GM21381 (cell line): ENCODE results near the gene DLG2.

Experiments
- ATAC-seq: cut with Tn5 transposase; IDR thresholded peaks from one replicate; pipeline ENCODE4 v1.9.1; 2021; ENCODE audit warnings: mild to moderate bottlenecking, moderate library complexity; ENCODE audit not compliant: unreplicated experiment

DLG2 gene

GRCh38 chr11:85572056-85572455 is 55.1 kb downstream of the DLG2 start:
- no peak for ATAC-seq

GRCh38 chr11:85569525-85569924 is 57.6 kb downstream of the DLG2 start:
- ATAC-seq = no peak

- no peak for ATAC-seq
Observed at GRCh38 chr11:85558411-85558810, 68.7 kb downstream of the DLG2 start.

GRCh38 chr11:85551881-85552280 is 75.3 kb downstream of the DLG2 start:
- ATAC-seq = no peak

- ATAC-seq = no peak
Observed at GRCh38 chr11:85541683-85542082, 85.5 kb downstream of the DLG2 start.

- ATAC-seq = no peak
Observed at GRCh38 chr11:85540635-85541205, 86.4 kb downstream of the DLG2 start.

GRCh38 chr11:85540181-85540580 is 87.0 kb downstream of the DLG2 start:
- ATAC-seq = no peak

GRCh38 chr11:85539740-85540139 is 87.4 kb downstream of the DLG2 start:
- no peak for ATAC-seq

DNA sequence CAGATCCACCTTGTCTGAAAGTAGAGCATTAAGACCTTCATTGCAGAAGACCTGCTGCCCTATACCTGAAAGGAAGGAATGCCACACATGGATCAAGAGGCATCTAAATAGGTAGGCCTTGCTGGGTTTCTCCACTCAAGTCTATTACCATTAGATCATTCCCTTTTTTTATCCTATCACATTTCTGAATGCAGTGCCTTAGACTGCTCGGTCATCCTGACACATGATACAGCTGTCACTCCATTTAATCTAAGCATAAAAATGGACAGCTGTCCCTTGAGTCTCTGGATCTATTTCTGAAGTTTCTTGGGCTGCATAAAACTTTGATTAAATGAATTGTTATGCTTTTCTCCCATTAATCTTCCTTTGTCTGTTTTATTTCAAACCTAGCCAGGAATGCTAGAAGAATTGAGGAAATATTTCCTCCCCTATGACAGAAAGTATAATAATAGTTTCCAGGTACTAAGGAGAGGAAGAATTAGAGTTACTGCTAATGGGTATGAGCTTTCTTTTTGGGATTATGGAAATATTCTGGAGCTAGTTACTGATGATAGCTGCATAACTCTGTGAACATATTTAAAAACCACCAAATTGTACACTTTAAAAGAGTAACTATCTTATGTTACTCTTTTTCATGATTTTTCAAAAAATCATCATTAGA is 88.0 kb downstream of the DLG2 start:
- ATAC-seq = no peak

GRCh38 chr11:85536438-85536837 is 90.7 kb downstream of the DLG2 start:
- no peak for ATAC-seq

GRCh38 chr11:85534806-85535205 is 92.3 kb downstream of the DLG2 start:
- ATAC-seq = no peak

- ATAC-seq = no peak
Observed at GRCh38 chr11:85531191-85531897, 95.8 kb downstream of the DLG2 start.

- no peak for ATAC-seq
Observed at GRCh38 chr11:85530634-85531033, 96.5 kb downstream of the DLG2 start.

GRCh38 chr11:85526564-85526963 is 100.6 kb downstream of the DLG2 start:
- ATAC-seq = no peak

DNA sequence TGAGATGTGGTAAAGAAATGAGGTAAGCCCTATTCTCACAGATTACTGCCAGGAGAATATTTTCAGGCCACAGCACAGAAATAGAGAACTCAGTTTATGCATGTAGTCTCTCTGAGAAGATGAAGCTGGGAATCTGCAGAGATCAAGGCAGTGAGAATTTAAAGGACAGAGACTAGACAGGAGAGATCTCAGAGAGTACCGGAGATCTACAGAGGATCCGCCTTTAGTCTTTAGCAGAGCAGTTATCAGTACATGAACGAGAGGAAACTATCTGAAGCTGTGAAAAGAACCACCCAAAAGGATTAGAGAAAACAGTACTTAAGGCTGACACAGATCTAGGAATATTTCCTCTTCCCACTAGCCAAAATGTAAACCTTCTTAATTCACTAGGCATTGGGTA is 101.5 kb downstream of the DLG2 start:
- no peak for ATAC-seq

GRCh38 chr11:85517272-85517671 is 109.9 kb downstream of the DLG2 start:
- no peak for ATAC-seq

DNA sequence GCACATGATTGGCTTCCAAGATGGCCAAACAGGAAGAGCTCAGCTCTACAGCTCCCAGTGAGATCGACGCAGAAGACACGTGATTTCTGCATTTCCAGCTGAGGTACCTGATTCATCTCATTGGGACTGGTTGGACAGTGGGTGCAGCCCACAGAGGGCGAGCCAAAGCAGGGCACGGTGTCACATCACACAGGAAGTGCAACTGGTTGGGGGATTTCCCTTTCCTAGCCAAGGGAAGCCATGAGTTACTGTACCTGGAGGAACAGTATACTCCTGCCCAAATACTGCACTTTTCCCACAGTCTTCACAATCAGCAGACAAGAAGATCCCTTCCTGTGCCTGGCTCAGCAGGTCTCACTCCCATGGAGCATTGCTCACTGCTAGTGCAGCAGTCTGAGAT is 131.2 kb downstream of the DLG2 start:
- ATAC-seq = no peak

DNA sequence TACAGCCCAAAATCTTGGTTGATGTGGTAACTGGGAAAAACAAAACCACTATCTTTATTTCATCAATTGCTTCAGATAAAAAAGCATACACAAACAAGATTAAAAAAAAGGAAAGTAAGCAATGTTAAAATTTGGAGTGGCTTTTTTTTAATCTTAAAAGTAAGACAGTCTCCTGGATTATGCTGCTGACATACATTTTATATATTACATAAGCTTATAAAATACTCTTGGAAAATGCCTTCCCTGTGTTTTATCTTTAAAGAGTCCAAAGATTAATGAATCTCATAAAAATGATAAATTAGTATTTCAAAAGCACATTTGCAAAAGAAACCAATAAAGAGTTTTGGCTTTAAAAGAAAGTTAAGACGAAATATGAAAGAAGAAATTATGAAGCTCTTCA is 132.7 kb downstream of the DLG2 start:
- no peak for ATAC-seq

DNA sequence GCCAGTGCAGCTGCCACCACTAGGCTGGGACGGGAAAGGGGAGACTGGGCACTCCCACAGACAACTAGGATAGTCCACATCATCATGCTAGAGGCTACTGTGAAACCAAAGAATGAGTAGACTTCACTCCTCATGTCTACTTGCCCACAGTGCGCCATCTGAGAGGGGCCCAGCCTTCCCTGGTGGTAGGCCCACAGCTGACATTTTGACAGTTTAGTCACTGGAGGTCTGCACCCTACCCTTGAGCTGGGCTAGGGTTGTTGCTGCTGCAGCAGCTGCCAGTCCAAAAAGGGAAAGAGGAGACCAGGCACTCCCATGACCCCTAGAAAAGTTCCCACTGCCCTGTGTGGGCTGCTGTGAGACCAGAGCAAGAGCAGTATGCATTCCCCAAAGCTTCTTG is 141.2 kb downstream of the DLG2 start:
- no peak for ATAC-seq

GRCh38 chr11:85483861-85484260 is 143.3 kb downstream of the DLG2 start:
- ATAC-seq = no peak

GRCh38 chr11:85481862-85482261 is 145.3 kb downstream of the DLG2 start:
- ATAC-seq = no peak
